Transverse colon (tissue), 4 donors: ENCODE results near the gene LEMD1. TPM values are rescaled to one million over a fixed set of nuclear protein-coding genes. Genes with fewer than 3 reads are reported as not detected.
A peak's percentile ranks its signal among the peaks of the same experiment; 100 is the strongest.

Experiments used
- DNase-seq: peaks from one replicate; pipeline ENCODE4 v3.0.0-alpha.2; 2019
- H3K27ac ChIP-seq, 4 donors: fragments of 200-600 bp; sonication (generic); 2 replicates each; pipeline ENCODE4 v1.5.1; 2016 to 2018; ENCODE audit warnings: inconsistent platforms in 4 of 4
- H3K27me3 ChIP-seq: fragments of 200-600 bp; sonication (generic); 2 replicates; pipeline ENCODE4 v1.5.1; 2017; ENCODE audit warnings: inconsistent platforms
- H3K36me3 ChIP-seq, 4 donors: fragments of 200-600 bp; sonication (generic); 2 replicates each; pipeline ENCODE4 v1.5.1; 2017 to 2019; ENCODE audit warnings: inconsistent platforms in 4 of 4
- H3K4me1 ChIP-seq, 4 donors: fragments of 200-600 bp; sonication (generic); 2 replicates each; pipeline ENCODE4 v1.5.1; 2017 to 2020; ENCODE audit warnings: inconsistent platforms in 4 of 4
- H3K4me3 ChIP-seq, 4 donors: fragments of 200-600 bp; sonication (generic); 1 replicate in 1 of 4; 2 replicates in 3 of 4; pipeline versions ENCODE4 v1.5.1 to v1.6.1; 2017 to 2019; ENCODE audit warnings: inconsistent platforms in 4 of 4
- H3K9me3 ChIP-seq, 2 donors: fragments of 200-600 bp; sonication (generic); 2 replicates each; pipeline ENCODE4 v1.5.1; 2017 to 2019; ENCODE audit warnings: inconsistent platforms in 2 of 2
- EP300 ChIP-seq: sonication (generic); formaldehyde crosslinking; IDR thresholded peaks from one replicate; pipeline ENCODE4 v1.6.1; 2017; ENCODE audit warnings: antibody characterized with exemption, low read depth
- POLR2A ChIP-seq: fragments of 450-650 bp; IDR thresholded peaks from one replicate; pipeline ENCODE4 v1.6.1; 2016; ENCODE audit warnings: antibody characterized with exemption, mild to moderate bottlenecking, moderate library complexity
- POLR2AphosphoS5 ChIP-seq, 3 donors: sonication (generic); formaldehyde crosslinking; IDR thresholded peaks; one replicate each; pipeline ENCODE4 v1.6.1; 2016; ENCODE audit warnings: antibody characterized with exemption in 3 of 3
- WGBS, 2 donors: methylation state at CpG; one replicate each; pipeline ENCODE4 v1.1.5; 2018; ENCODE audit warnings: low coverage in 1 of 2; 5-methylcytosine and 5-hydroxymethylcytosine counted together
- in situ Hi-C, 4 donors: fragments of 200-750 bp; cut with MboI; loops; one replicate each; pipeline versions ENCODE4 v1.15.0 to v1.15.1; 2017; ENCODE audit warnings: low sequenced_read_pairs in 3 of 4, low pct_ligation_motif_present in 1 of 4, low pct_unique_long_range_greater_than_20kb in 1 of 4
- intact Hi-C: fragments of 100-400 bp; cut with DNase I; formaldehyde crosslinking; loops from one replicate; pipeline ENCODE4 v1.15.1; 2023; ENCODE audit warnings: low total_unique reads
- total RNA-seq, 4 donors: library from RNA; depleted of rRNA; stranded (reverse); fragments of >200 nt; gene quantifications; one replicate each; pipeline ENCODE4 v1.1.0, GENCODE V29; 2016
- TF ChIP-seq, protein P1 (sequence below), 5 experiments: fragments of 200-600 bp in 3 of 5; fragments of 450-650 bp in 2 of 5; sonication (generic) in 3 of 5; IDR thresholded peaks; 1 replicate in 2 of 5; 2 replicates in 3 of 5; pipeline ENCODE4 v1.5.1; 2016 to 2017; ENCODE audit warnings: antibody characterized with exemption in 5 of 5, inconsistent platforms in 3 of 5, mild to moderate bottlenecking in 2 of 5, moderate library complexity in 1 of 5

The LEMD1 gene
- total RNA-seq, 4 donors from 2014 or later, result not detected

- TF ChIP-seq POLR2AphosphoS5 (IDR thresholded peaks at IDR 0.05) (no peak), EP300 (no peak), POLR2A (no peak)
- TF ChIP-seq, protein P1, sequence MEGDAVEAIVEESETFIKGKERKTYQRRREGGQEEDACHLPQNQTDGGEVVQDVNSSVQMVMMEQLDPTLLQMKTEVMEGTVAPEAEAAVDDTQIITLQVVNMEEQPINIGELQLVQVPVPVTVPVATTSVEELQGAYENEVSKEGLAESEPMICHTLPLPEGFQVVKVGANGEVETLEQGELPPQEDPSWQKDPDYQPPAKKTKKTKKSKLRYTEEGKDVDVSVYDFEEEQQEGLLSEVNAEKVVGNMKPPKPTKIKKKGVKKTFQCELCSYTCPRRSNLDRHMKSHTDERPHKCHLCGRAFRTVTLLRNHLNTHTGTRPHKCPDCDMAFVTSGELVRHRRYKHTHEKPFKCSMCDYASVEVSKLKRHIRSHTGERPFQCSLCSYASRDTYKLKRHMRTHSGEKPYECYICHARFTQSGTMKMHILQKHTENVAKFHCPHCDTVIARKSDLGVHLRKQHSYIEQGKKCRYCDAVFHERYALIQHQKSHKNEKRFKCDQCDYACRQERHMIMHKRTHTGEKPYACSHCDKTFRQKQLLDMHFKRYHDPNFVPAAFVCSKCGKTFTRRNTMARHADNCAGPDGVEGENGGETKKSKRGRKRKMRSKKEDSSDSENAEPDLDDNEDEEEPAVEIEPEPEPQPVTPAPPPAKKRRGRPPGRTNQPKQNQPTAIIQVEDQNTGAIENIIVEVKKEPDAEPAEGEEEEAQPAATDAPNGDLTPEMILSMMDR (IDR thresholded peaks at IDR 0.05), result no peak
- Histone ChIP-seq H3K27ac (peak overlapping the region in 2 of 4 donors; percentile 20 to 43), H3K27me3 (no peaks in the 10 kb centered on the region), H3K4me3 (peak overlapping the region in 2 of 4 donors; percentile 18 to 26), H3K36me3 (no peaks in the 10 kb centered on the region), H3K4me1 (peaks cover 12 to 40% (median 23%) of the 10 kb centered on the region in 4 donors), H3K9me3 (no peaks in the 10 kb centered on the region)
- in situ Hi-C loops (no loop called here), intact Hi-C loops (no loop called here)
- 57 to 64% methylated on average over 5 to 10 of the region's 10 CpGs for WGBS, 2 donors
- no peak for DNase-seq
Measured at GRCh38 chr1:205444300-205444930, 22.6 kb upstream of the LEMD1 start.

DNA sequence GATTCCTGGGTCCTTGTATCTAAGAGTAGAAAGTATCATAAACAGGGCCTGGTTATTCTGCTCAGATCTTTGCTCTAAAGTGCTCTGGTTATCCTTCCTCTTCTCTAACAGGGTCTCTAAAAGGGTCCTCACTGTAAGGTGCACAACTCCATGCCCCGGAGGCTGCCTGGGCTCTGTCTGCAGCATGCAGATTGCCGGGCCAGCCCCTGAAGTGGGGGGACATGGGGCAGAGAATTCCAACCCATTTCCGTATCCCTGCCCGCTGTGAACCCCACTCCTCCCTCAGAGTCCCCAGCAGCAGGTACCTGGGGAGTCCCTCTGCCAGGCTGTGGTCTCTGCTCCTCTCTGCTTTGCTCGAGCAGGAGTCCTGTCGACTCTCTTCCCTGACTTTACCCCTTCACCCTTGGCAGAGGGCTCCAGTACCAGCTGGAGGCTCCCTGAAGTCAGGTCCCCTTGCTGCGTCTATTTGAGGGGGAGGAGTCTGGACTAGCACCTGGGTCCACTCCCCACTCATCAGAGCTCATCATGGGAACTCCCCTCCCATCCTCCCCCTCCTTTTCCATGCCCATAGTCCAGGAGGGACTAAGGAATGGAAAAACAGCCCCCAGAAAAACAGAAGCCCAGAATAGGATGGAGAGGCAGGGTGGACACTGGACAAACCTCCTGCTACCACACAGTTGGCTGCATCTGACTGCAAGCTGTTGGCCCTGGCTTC, 21.9 kb upstream of the LEMD1 start:
- intact Hi-C loops, result no loop called here
- Histone ChIP-seq H3K4me3 (no peak overlapping the region), H3K9me3 (no peaks in the 10 kb centered on the region), H3K27ac (no peak overlapping the region), H3K27me3 (no peaks in the 10 kb centered on the region), H3K36me3 (no peaks in the 10 kb centered on the region), H3K4me1 (peaks cover 19 to 40% (median 27%) of the 10 kb centered on the region in 4 donors)
- DNase-seq, result no peak
- TF ChIP-seq, protein P1 (IDR thresholded peaks at IDR 0.05), result no peak
- TF ChIP-seq POLR2AphosphoS5 (IDR thresholded peaks at IDR 0.05), result no peak
- no peak for TF ChIP-seq EP300
- TF ChIP-seq POLR2A, result no peak
- in situ Hi-C loops, result no loop called here
- 73% methylated on average over 7 of the region's 7 CpGs; no CpG with 5 or more reads in 1 of the 2 donors for WGBS, 2 donors

- WGBS, 2 donors, result 78 to 79% methylated on average over 3 to 12 of the region's 12 CpGs
- DNase-seq, result no peak
- Histone ChIP-seq H3K36me3 (no peaks in the 10 kb centered on the region), H3K9me3 (no peaks in the 10 kb centered on the region), H3K27me3 (no peaks in the 10 kb centered on the region), H3K27ac (peak overlapping the region; percentile 71 to 81 (median 74)), H3K4me3 (no peak overlapping the region), H3K4me1 (peaks cover 19 to 45% (median 32%) of the 10 kb centered on the region in 4 donors)
- intact Hi-C loops, result no loop called here
- no peak for TF ChIP-seq EP300
- TF ChIP-seq POLR2AphosphoS5 (IDR thresholded peaks at IDR 0.05), result no peak
- TF ChIP-seq POLR2A, result no peak
- TF ChIP-seq, protein P1 (IDR thresholded peaks at IDR 0.05), result no peak
- in situ Hi-C loops, result no loop called here
Measured at GRCh38 chr1:205442051-205442725, 20.3 kb upstream of the LEMD1 start.

DNA sequence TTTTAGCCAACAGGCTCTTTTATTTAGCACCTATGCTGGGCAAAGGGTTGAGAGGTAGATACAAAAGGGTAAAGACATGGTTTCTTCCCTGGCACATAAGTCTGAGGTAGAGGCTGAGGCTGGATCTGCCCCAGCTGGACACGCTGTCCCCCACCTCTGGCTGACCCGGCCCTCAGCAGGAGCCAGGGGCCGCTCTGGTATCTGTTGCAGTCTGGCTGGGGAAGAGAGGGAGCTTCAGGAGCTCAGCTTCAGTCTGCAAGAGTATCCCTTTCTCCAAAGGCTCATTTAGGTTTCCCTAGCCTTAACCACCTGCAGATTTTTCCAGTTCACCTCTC, 19.8 kb upstream of the LEMD1 start:
- H3K27me3 ChIP-seq, result no peaks in the 10 kb centered on the region
- H3K36me3 ChIP-seq, result no peaks in the 10 kb centered on the region
- H3K4me1 ChIP-seq, result peaks cover 19 to 45% (median 32%) of the 10 kb centered on the region in 4 donors
- H3K9me3 ChIP-seq, result no peaks in the 10 kb centered on the region
- TF ChIP-seq POLR2A, result no peak
- no peak for TF ChIP-seq POLR2AphosphoS5 (IDR thresholded peaks at IDR 0.05)
- TF ChIP-seq EP300, result no peak
- TF ChIP-seq, protein P1 (IDR thresholded peaks at IDR 0.05), result no peak
- WGBS, 2 donors, result 81% methylated on average over 3 of the region's 3 CpGs; no CpG with 5 or more reads in 1 of the 2 donors
- DNase-seq, result no peak
- intact Hi-C loops (no loop called here), in situ Hi-C loops (no loop called here)
- peak overlapping the region; percentile 71 to 81 (median 74) for H3K27ac ChIP-seq
- no peak overlapping the region for H3K4me3 ChIP-seq
